PFSK-1 (cell line): ENCODE measurements around the gene B4GALNT1.

Experiments used
- FOXP2 ChIP-seq: optimal IDR thresholded peaks from 2 replicates; pipeline ENCODE3; 2011; ENCODE audit warnings: borderline replicate concordance, control low read depth, inconsistent platforms; ENCODE audit not compliant: insufficient read depth; ENCODE audit errors: extremely low read length, extremely low read depth
- POLR2AphosphoS5 ChIP-seq: IDR thresholded peaks from 2 replicates; pipeline ENCODE4 v1.6.1; 2012; ENCODE audit warnings: low read depth, mild to moderate bottlenecking, control low read depth, low read length, moderate library complexity
- REST ChIP-seq, 2 experiments: IDR thresholded peaks; 2 replicates each; pipeline versions ENCODE4 v1.6.1 to v1.8.0; 2011 to 2012; ENCODE audit warnings: low read depth in 2 of 2, low read length in 2 of 2, control low read depth in 1 of 2, inconsistent platforms in 1 of 2, mild to moderate bottlenecking in 1 of 2, moderate library complexity in 1 of 2; ENCODE audit not compliant: insufficient read depth in 1 of 2
- SIN3A ChIP-seq: IDR thresholded peaks from 2 replicates; pipeline ENCODE4 v1.6.1; 2012; ENCODE audit warnings: mild to moderate bottlenecking, low read length, moderate library complexity, borderline replicate concordance; ENCODE audit not compliant: insufficient read depth
- TAF1 ChIP-seq: IDR thresholded peaks from 2 replicates; pipeline ENCODE4 v1.6.1; 2012; ENCODE audit warnings: low read length, control low read depth, borderline replicate concordance; ENCODE audit not compliant: insufficient read depth

B4GALNT1 gene

GRCh38 chr12:57579011-57579410, 54.0 kb downstream of the B4GALNT1 start:
- TF ChIP-seq REST (IDR thresholded peaks at IDR 0.05; ENCODE audit: insufficient read depth in 1 of 2, low read depth in 2 of 2, low read length in 2 of 2): no peak
- TF ChIP-seq SIN3A: no peak
- no peak for TF ChIP-seq FOXP2
- TF ChIP-seq POLR2AphosphoS5: no peak
- TF ChIP-seq TAF1: no peak

GRCh38 chr12:57577981-57578758, 54.8 kb downstream of the B4GALNT1 start:
- no peak for TF ChIP-seq TAF1
- TF ChIP-seq SIN3A: no peak
- TF ChIP-seq POLR2AphosphoS5: no peak

GRCh38 chr12:57576613-57577160, 56.3 kb downstream of the B4GALNT1 start:
- TF ChIP-seq POLR2AphosphoS5 (no peak), FOXP2 (no peak), SIN3A (no peak), TAF1 (no peak), REST (IDR thresholded peaks at IDR 0.05; ENCODE audit: insufficient read depth in 1 of 2, low read depth in 2 of 2, low read length in 2 of 2) (no peak)
